Lung (tissue), 12 donors: ENCODE results near the gene SCYGR4. TPM values are rescaled to one million over a fixed set of nuclear protein-coding genes. Genes with fewer than 3 reads are reported as not detected.
"Not testable (repeated sequence)": the region's sequence is repeated elsewhere in the genome, so short reads cannot be mapped to it uniquely, and the experiment has no call there.

ENCODE experiments used
- ATAC-seq: fragments of 200-7000 bp; cut with Tn5 transposase; one replicate; pipeline ENCODE4 v1.9.1; 2020; ENCODE audit warnings: moderate number of reproducible peaks; ENCODE audit not compliant: insufficient read depth, low FRiP score
- DNase-seq, 3 donors: peaks; one replicate each; pipeline ENCODE4 v3.0.0-alpha.2; 2013 to 2017
- H3K27ac ChIP-seq, 2 donors: one replicate each; pipeline ENCODE4 v1.5.1; 2013; ENCODE audit warnings: mild to moderate bottlenecking in 2 of 2, moderate library complexity in 2 of 2, control low read depth in 1 of 2, inconsistent platforms in 1 of 2, low read depth in 1 of 2, low read length in 1 of 2
- H3K27me3 ChIP-seq, 3 donors: one replicate each; pipeline ENCODE4 v1.5.1; 2013; ENCODE audit warnings: low read length in 2 of 3; ENCODE audit not compliant: control insufficient read depth in 3 of 3, insufficient read depth in 3 of 3
- H3K36me3 ChIP-seq, 4 donors: one replicate each; pipeline ENCODE4 v1.5.1; 2013; ENCODE audit warnings: low read length in 4 of 4, mild to moderate bottlenecking in 1 of 4, moderate library complexity in 1 of 4; ENCODE audit not compliant: control insufficient read depth in 4 of 4, insufficient read depth in 4 of 4
- H3K4me1 ChIP-seq, 5 donors: one replicate each; pipeline ENCODE4 v1.5.1; 2013; ENCODE audit warnings: low read length in 5 of 5, mild to moderate bottlenecking in 2 of 5, moderate library complexity in 1 of 5; ENCODE audit not compliant: control insufficient read depth in 5 of 5, insufficient read depth in 5 of 5
- H3K4me3 ChIP-seq: one replicate; pipeline ENCODE4 v1.5.1; 2013; ENCODE audit warnings: mild to moderate bottlenecking, control low read depth, moderate library complexity
- H3K9ac ChIP-seq, 2 donors: one replicate each; pipeline ENCODE4 v1.5.1; 2013; ENCODE audit warnings: low read length in 2 of 2, control low read depth in 1 of 2; ENCODE audit not compliant: insufficient read depth in 1 of 2
- H3K9me3 ChIP-seq, 4 donors: one replicate each; pipeline ENCODE4 v1.5.1; 2013; ENCODE audit warnings: low read length in 3 of 4, mild to moderate bottlenecking in 1 of 4, moderate library complexity in 1 of 4; ENCODE audit not compliant: control insufficient read depth in 4 of 4, insufficient read depth in 3 of 4
- WGBS, 2 donors: extraction: QIAGEN DNeasy Blood & Tissue Kit; methylation state at CpG; one replicate each; pipeline ENCODE4 v1.1.7; 2013; 5-methylcytosine and 5-hydroxymethylcytosine counted together
- polyA plus RNA-seq, 2 donors: library from polyadenylated mRNA; stranded (reverse); fragments of 200-250 nt; gene quantifications; one replicate each; pipeline ENCODE4 v1.2.1, GENCODE V29; 2013
- total RNA-seq, 2 donors: library from RNA; depleted of rRNA in 1 of 2; stranded (reverse); fragments of >200 nt in 1 of 2; gene quantifications; one replicate each; pipeline ENCODE4 v1.2.1, GENCODE V29; 2014 to 2021
- TF ChIP-seq, protein P1 (sequence below): IDR thresholded peaks from 2 replicates; pipeline ENCODE4 v1.5.1; 2012; ENCODE audit warnings: mild to moderate bottlenecking; ENCODE audit errors: control extremely low read depth, extremely low read depth
- donor health status: control.
- donor health status: control.
- donor health status: Bipolar disorder and iron deficiency.
- donor health status: healthy.
- donor health status: DM: yes; HTN: yes; CAD: no.

SCYGR4 gene
- total and polyA plus RNA-seq, 4 donors = not detected

DNA sequence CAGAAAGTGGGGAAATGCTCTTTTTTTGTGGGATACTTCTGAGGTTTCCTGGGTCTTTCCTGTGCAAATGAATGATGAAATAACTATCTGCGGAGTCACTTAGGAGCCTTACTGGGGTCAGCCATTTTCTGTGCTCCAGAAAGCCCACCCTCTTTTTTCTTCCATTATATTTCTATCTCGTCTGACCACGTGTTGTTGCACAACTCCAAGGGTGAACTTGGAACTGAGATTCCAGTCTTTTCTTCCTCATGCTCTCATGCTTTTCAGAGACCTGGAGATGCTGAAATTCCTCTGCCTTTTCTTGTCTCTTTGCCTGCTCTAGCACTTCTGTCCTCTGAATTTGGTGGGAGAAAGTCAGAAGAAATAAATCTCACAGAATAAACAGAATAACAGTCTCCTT is 44.5 kb downstream of the SCYGR4 start:
- WGBS, 2 donors = 32 to 49% methylated on average over 3 of the region's 3 CpGs
- H3K27ac ChIP-seq = no peak overlapping the region
- H3K4me1 ChIP-seq = no peaks in the 10 kb centered on the region
- ATAC-seq (no peak), DNase-seq (no peak)
- no peak overlapping the region for H3K4me3 ChIP-seq
- no peaks in the 10 kb centered on the region for H3K27me3 ChIP-seq
- H3K36me3 ChIP-seq = no peaks in the 10 kb centered on the region
- TF ChIP-seq, protein P1, sequence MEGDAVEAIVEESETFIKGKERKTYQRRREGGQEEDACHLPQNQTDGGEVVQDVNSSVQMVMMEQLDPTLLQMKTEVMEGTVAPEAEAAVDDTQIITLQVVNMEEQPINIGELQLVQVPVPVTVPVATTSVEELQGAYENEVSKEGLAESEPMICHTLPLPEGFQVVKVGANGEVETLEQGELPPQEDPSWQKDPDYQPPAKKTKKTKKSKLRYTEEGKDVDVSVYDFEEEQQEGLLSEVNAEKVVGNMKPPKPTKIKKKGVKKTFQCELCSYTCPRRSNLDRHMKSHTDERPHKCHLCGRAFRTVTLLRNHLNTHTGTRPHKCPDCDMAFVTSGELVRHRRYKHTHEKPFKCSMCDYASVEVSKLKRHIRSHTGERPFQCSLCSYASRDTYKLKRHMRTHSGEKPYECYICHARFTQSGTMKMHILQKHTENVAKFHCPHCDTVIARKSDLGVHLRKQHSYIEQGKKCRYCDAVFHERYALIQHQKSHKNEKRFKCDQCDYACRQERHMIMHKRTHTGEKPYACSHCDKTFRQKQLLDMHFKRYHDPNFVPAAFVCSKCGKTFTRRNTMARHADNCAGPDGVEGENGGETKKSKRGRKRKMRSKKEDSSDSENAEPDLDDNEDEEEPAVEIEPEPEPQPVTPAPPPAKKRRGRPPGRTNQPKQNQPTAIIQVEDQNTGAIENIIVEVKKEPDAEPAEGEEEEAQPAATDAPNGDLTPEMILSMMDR = no peak
- no peak overlapping the region for H3K9ac ChIP-seq
- peaks cover 0 to 1% (median 0%) of the 10 kb centered on the region in 4 donors for H3K9me3 ChIP-seq

DNA sequence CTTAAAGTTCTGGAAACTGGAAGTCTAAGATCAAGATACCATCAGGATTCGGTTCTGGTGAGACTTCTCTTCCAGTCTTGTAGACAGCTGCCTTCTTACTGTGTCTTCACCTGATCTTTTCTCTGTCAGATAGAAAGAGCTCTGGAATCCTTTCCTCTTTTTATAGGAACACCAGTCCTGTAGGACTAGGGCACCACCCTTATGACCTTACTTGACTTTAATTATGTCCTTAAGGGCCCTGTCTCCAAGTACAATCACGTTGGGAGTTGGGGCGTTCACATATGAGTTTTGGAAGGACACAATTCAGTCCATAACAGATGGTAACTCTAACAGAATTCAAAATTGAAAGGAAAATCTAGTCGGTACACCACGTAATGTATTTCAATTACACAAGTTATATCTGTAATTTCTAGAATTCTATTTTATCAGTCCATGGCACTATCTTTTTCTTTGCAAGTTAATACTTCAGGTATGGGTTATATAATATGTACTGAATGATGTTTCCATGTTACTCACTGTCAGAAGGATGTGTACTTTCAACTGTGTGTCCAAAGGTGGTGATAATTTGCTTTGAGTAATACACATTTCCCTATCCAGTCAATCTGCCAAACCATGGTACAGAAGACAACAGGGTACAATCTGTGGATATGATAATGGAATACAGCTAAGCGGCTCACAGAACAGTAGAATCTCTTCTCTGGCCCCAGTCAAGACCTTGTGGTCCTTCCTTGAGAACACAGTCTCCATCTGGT is 48.1 kb downstream of the SCYGR4 start:
- Histone ChIP-seq H3K36me3 (no peaks in the 10 kb centered on the region), H3K4me3 (no peak overlapping the region), H3K9ac (no peak overlapping the region), H3K27ac (no peak overlapping the region), H3K27me3 (no peaks in the 10 kb centered on the region), H3K4me1 (no peaks in the 10 kb centered on the region), H3K9me3 (peaks cover 0 to 1% (median 0%) of the 10 kb centered on the region in 4 donors)
- DNase-seq (no peak), ATAC-seq (no peak)
- TF ChIP-seq, protein P1 = no peak
- 87 to 90% methylated on average over 6 of the region's 6 CpGs for WGBS, 2 donors

DNA sequence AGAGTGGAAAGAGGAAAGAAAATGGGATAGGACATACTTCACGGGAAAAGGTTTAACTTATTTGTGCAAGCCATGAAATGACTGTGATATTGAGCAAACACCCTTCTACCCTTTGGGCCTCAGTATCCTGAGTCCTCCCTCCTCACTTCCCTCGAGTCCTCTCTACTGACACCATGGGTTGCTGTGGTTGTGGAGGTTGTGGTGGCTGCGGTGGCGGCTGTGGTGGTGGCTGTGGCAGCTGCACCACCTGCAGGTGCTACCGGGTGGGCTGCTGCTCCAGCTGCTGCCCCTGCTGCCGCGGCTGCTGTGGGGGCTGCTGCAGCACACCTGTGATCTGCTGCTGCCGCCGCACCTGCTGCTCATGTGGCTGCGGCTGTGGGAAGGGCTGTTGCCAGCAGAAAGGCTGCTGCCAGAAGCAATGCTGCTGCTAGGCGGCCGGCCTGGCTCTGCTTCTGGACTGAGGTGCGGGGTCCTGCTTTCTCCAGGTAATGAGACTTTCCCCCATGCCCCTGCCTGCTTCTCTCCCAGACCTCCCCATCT is 49.4 kb downstream of the SCYGR4 start, which contains the start of gene SCYGR5:
Gene SCYGR5, plus strand, starts transcription at position 174 of the 540 bp plus-strand sequence. Its CDS starts 0 bp downstream, at position 174.
- H3K27ac ChIP-seq, H3K36me3 ChIP-seq, H3K9ac ChIP-seq, H3K4me3 ChIP-seq, ATAC-seq, H3K9me3 ChIP-seq, H3K27me3 ChIP-seq, H3K4me1 ChIP-seq, DNase-seq: not testable (repeated sequence)
- 92 to 93% methylated on average over 11 to 13 of the region's 13 CpGs for WGBS, 2 donors

Other genes with a start within 250 kb of the SCYGR4 start
- gene TM4SF20, start 238.2 kb upstream of the SCYGR4 start, total RNA-seq = not detected
- gene TM4SF20, start 238.2 kb upstream of the SCYGR4 start, polyA plus RNA-seq = under 1 TPM in 1 of 2 donors, not detected in 1; 0.09 TPM
- not detected for gene SCYGR1, start 229.5 kb upstream of the SCYGR4 start, total RNA-seq
- gene SCYGR1, start 229.5 kb upstream of the SCYGR4 start, polyA plus RNA-seq = not detected
- 10 to 100 TPM; 58.9 to 90.2 TPM for gene AGFG1, start 145.3 kb upstream of the SCYGR4 start, total RNA-seq
- gene AGFG1, start 145.3 kb upstream of the SCYGR4 start, polyA plus RNA-seq = 100 to 1,000 TPM in 1 of 2 donors, 10 to 100 TPM in 1; 22.4 to 142 TPM
- gene SCYGR2, start 18.6 kb upstream of the SCYGR4 start, total RNA-seq = not detected
- gene SCYGR2, start 18.6 kb upstream of the SCYGR4 start, polyA plus RNA-seq = not detected
- not detected for gene SCYGR3, start 2.7 kb upstream of the SCYGR4 start, total RNA-seq
- gene SCYGR3, start 2.7 kb upstream of the SCYGR4 start, polyA plus RNA-seq = not detected
- gene SCYGR5, start 49.3 kb downstream of the SCYGR4 start, total RNA-seq = not detected
- gene SCYGR5, start 49.3 kb downstream of the SCYGR4 start, polyA plus RNA-seq = not detected
- 10 to 100 TPM; 28.1 to 56.5 TPM for gene SLC19A3, start 100.5 kb downstream of the SCYGR4 start, total RNA-seq
- gene SLC19A3, start 100.5 kb downstream of the SCYGR4 start, polyA plus RNA-seq = 10 to 100 TPM in 1 of 2 donors, 1 to 10 TPM in 1; 4.6 to 11.0 TPM
- not detected for gene SCYGR6, start 107.3 kb downstream of the SCYGR4 start, total RNA-seq
- gene SCYGR6, start 107.3 kb downstream of the SCYGR4 start, polyA plus RNA-seq = not detected
- gene SCYGR7, start 110.8 kb downstream of the SCYGR4 start, total RNA-seq = not detected
- gene SCYGR7, start 110.8 kb downstream of the SCYGR4 start, polyA plus RNA-seq = not detected
- not detected for gene SCYGR8, start 128.4 kb downstream of the SCYGR4 start, total RNA-seq
- gene SCYGR8, start 128.4 kb downstream of the SCYGR4 start, polyA plus RNA-seq = not detected
- gene CCL20, start 196.3 kb downstream of the SCYGR4 start, total RNA-seq = 10 to 100 TPM in 1 of 2 donors, 1 to 10 TPM in 1; 8.0 to 46.8 TPM
- gene CCL20, start 196.3 kb downstream of the SCYGR4 start, polyA plus RNA-seq = 100 to 1,000 TPM in 1 of 2 donors, 10 to 100 TPM in 1; 48.2 to 712 TPM